A549 (cell line): ENCODE measurements around the gene CCL23.

Source experiments
- BHLHE40 ChIP-seq: IDR thresholded peaks from 2 replicates; pipeline ENCODE4 v1.6.1; 2012; ENCODE audit warnings: low read depth, low read length, inconsistent platforms
- CHD4 ChIP-seq: fragments of 200-600 bp; sonication (generic); IDR thresholded peaks from 2 replicates; pipeline ENCODE4 v1.6.1; 2016; ENCODE audit warnings: antibody characterized with exemption, mild to moderate bottlenecking, borderline replicate concordance
- JUNB ChIP-seq: fragments of >200 bp; sonication (Bioruptor Twin); formaldehyde crosslinking; IDR thresholded peaks from 2 replicates; pipeline ENCODE4 v1.6.1; 2016
- KDM1A ChIP-seq: fragments of 200-600 bp; sonication (generic); IDR thresholded peaks from 2 replicates; pipeline ENCODE4 v1.6.1; 2016; ENCODE audit warnings: low read depth, mild to moderate bottlenecking
- MYC ChIP-seq: IDR thresholded peaks from 2 replicates; pipeline ENCODE4 v1.6.1; 2012; ENCODE audit warnings: mild to moderate bottlenecking, inconsistent platforms, low read length, improper control_type of control experiment, borderline replicate concordance
- POLR2A ChIP-seq: IDR thresholded peaks from 2 replicates; pipeline ENCODE4 v1.6.1; 2012; ENCODE audit warnings: mild to moderate bottlenecking, low read length
- POLR2AphosphoS2 ChIP-seq: conservative IDR thresholded peaks from 2 replicates; pipeline ENCODE4 v1.6.1; 2012; ENCODE audit warnings: low read length, improper control_type of control experiment, inconsistent platforms
- RAD21 ChIP-seq, 2 experiments: fragments of >200 bp in 1 of 2; sonication (Bioruptor Twin) in 1 of 2; formaldehyde crosslinking in 1 of 2; IDR thresholded peaks in 1 of 2; conservative IDR thresholded peaks in 1 of 2; 2 replicates in 1 of 2; 3 replicates in 1 of 2; pipeline ENCODE4 v1.6.1; 2012 to 2018; ENCODE audit warnings: inconsistent platforms in 1 of 2
- SREBF2 ChIP-seq: fragments of 450-650 bp; IDR thresholded peaks from 2 replicates; pipeline ENCODE4 v1.6.1; 2014; ENCODE audit warnings: mild to moderate bottlenecking, moderate library complexity
- TF ChIP-seq, protein P1 (sequence below): fragments of >200 bp; sonication (Bioruptor Twin); formaldehyde crosslinking; IDR thresholded peaks from 3 replicates; pipeline ENCODE4 v1.5.1; 2016
- TF ChIP-seq, protein P2 (sequence below): fragments of >200 bp; sonication (Bioruptor Twin); formaldehyde crosslinking; IDR thresholded peaks from 3 replicates; pipeline ENCODE4 v1.6.1; 2016
- TF ChIP-seq, protein P3 (sequence below): IDR thresholded peaks from 2 replicates; pipeline ENCODE4 v1.6.1; 2012

DNA sequence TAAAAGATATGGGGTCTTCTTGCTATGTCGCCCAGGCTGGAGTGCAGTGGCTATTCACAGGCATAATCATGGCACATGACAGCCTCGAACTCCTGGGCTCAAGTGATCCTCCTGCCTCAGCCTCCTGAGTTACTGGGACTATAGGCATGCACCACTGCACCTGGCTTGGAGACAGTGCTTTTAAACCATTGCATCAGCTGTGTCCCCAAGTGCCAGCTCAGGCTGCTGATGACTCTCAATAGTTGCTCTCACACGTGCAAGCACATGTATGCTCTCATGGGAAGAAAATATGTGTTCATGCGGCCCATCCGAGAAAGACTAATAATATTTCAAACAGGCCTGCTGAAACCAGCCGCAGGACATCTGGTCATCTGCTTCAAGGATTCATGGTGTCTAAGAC, 45.2 kb downstream of the CCL23 start:
- no peak for TF ChIP-seq RAD21 (conservative IDR thresholded peaks at IDR 0.05 in 1 of 2, IDR thresholded peaks at IDR 0.05 in 1 of 2)
- TF ChIP-seq CHD4: no peak
- TF ChIP-seq POLR2A: no peak
- no peak for TF ChIP-seq POLR2AphosphoS2
- TF ChIP-seq, protein P1, sequence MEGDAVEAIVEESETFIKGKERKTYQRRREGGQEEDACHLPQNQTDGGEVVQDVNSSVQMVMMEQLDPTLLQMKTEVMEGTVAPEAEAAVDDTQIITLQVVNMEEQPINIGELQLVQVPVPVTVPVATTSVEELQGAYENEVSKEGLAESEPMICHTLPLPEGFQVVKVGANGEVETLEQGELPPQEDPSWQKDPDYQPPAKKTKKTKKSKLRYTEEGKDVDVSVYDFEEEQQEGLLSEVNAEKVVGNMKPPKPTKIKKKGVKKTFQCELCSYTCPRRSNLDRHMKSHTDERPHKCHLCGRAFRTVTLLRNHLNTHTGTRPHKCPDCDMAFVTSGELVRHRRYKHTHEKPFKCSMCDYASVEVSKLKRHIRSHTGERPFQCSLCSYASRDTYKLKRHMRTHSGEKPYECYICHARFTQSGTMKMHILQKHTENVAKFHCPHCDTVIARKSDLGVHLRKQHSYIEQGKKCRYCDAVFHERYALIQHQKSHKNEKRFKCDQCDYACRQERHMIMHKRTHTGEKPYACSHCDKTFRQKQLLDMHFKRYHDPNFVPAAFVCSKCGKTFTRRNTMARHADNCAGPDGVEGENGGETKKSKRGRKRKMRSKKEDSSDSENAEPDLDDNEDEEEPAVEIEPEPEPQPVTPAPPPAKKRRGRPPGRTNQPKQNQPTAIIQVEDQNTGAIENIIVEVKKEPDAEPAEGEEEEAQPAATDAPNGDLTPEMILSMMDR: no peak
- TF ChIP-seq KDM1A: no peak
- TF ChIP-seq SREBF2: no peak
- TF ChIP-seq, protein P2, sequence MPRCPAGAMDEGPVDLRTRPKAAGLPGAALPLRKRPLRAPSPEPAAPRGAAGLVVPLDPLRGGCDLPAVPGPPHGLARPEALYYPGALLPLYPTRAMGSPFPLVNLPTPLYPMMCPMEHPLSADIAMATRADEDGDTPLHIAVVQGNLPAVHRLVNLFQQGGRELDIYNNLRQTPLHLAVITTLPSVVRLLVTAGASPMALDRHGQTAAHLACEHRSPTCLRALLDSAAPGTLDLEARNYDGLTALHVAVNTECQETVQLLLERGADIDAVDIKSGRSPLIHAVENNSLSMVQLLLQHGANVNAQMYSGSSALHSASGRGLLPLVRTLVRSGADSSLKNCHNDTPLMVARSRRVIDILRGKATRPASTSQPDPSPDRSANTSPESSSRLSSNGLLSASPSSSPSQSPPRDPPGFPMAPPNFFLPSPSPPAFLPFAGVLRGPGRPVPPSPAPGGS: no peak
- no peak for TF ChIP-seq JUNB
- no peak for TF ChIP-seq MYC
- TF ChIP-seq, protein P3, sequence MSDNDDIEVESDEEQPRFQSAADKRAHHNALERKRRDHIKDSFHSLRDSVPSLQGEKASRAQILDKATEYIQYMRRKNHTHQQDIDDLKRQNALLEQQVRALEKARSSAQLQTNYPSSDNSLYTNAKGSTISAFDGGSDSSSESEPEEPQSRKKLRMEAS: no peak
- TF ChIP-seq BHLHE40: no peak
